Measurements from ENCODE around the gene PPP1R14B. TPM values are rescaled to one million over a fixed set of nuclear protein-coding genes. Genes with fewer than 3 reads are reported as not detected.

PPP1R14B gene
- total RNA-seq, 1 experiment from 2014 or later: 435 TPM

DNA sequence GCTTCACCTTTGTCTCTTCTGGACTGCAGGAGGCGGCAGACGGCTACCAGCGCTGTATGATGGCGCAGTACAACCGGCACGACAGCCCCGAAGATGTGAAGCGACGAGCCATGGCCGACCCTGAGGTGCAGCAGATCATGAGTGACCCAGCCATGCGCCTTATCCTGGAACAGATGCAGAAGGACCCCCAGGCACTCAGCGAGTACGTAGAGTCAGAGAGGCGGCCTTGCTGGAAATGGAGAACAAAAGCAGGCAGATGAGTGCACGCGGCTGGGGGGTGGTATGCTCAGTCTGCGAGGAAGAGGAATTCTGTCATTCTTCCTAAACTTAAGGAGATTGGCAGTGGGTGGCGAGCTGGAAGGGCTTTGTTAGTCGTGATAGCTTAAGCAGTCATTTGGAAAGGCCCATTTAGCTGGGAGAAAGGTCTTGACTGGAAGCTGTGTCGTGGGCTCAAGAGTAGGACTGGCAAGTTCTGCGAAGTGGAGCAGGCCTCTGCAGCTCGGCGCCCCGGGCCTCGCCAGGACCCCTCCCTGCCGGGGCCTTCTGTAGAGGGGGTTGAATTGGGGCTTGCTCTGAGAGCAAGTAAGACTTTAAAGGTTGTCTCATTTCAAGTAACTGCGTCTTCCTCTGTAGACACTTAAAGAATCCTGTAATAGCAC, 43.2 kb downstream of the PPP1R14B start:
- Histone ChIP-seq H4K20me1 (ENCODE audit: insufficient read depth) (peaks cover 34% of the 10 kb centered on the region), H3K9me3 (ENCODE audit: insufficient read depth, low read depth) (no peaks in the 10 kb centered on the region), H3K4me1 (replicated peaks; ENCODE audit: insufficient read depth) (0 out of 2 replicates have a peak, but pooled peaks cover 4% of the 10 kb centered on the region), H3F3A (ENCODE audit: insufficient read depth, low read depth) (peaks cover 89% of the 10 kb centered on the region), H3K9me2 (ENCODE audit: insufficient read depth) (no peaks in the 10 kb centered on the region), H3K79me2 (ENCODE audit: low read depth) (no peaks in the 10 kb centered on the region), H3K27ac (no peak overlapping the region), H3K4me3 (no peak overlapping the region), H3K4me2 (no peak overlapping the region), H3K36me3 (ENCODE audit: low read depth) (peaks cover 21% of the 10 kb centered on the region), H2AFZ (no peak overlapping the region), H3K27me3 (ENCODE audit: insufficient read depth, low read depth) (no peaks in the 10 kb centered on the region)
- intact Hi-C loops (cut with micrococcal nuclease; ENCODE audit: unreplicated experiment): loop anchor here (1.0 kb wide), 5 partner anchors 49 to 450 kb away; no protein-coding TSS in a partner anchor
- DNase-seq: no peak
- no TSS peak for BruUV-seq (replicated peaks)
- POLR2A ChIA-PET (ENCODE audit: unreplicated experiment): no interaction called here
- CTCF ChIA-PET: interaction anchor here (0.6 to 1.2 kb wide), 4 partner anchors 13 to 161 kb away, joined by 3 to 11 read pairs (median 4); no protein-coding TSS in a partner anchor
- TF ChIP-seq, protein P1, sequence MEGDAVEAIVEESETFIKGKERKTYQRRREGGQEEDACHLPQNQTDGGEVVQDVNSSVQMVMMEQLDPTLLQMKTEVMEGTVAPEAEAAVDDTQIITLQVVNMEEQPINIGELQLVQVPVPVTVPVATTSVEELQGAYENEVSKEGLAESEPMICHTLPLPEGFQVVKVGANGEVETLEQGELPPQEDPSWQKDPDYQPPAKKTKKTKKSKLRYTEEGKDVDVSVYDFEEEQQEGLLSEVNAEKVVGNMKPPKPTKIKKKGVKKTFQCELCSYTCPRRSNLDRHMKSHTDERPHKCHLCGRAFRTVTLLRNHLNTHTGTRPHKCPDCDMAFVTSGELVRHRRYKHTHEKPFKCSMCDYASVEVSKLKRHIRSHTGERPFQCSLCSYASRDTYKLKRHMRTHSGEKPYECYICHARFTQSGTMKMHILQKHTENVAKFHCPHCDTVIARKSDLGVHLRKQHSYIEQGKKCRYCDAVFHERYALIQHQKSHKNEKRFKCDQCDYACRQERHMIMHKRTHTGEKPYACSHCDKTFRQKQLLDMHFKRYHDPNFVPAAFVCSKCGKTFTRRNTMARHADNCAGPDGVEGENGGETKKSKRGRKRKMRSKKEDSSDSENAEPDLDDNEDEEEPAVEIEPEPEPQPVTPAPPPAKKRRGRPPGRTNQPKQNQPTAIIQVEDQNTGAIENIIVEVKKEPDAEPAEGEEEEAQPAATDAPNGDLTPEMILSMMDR (conservative IDR thresholded peaks at IDR 0.05): no peak
- TF ChIP-seq EZH2 (IDR thresholded peaks at IDR 0.05; ENCODE audit: low read depth): no peak

DNA sequence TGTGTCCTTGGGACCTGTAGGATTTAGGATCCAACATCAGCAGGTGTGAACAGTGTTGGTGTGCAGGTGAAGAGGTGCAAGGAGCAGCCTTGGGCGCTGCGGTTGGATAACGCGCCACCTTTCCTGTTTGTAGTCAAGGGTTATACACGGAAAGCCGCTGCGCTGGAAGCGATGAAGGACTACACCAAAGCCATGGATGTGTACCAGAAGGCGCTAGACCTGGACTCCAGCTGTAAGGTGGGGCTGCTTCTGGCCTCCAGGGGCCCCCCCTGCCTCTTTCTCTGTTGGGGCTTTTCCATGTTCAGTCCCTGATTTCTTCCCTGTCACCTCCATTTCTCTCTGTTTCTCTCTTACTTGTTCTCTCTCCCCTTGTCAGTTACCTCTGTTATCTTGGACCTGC, 43.8 kb downstream of the PPP1R14B start:
- H3F3A ChIP-seq (ENCODE audit: insufficient read depth, low read depth): peaks cover 89% of the 10 kb centered on the region
- intact Hi-C loops (cut with micrococcal nuclease; ENCODE audit: unreplicated experiment): no loop called here
- no peak overlapping the region for H3K4me3 ChIP-seq
- no peaks in the 10 kb centered on the region for H3K79me2 ChIP-seq (ENCODE audit: low read depth)
- ChIA-PET POLR2A (ENCODE audit: unreplicated experiment) (no interaction called here), CTCF (interaction anchor here (0.6 kb wide), 1 partner anchor 128 kb away, joined by 11 read pairs; no protein-coding TSS in a partner anchor)
- H3K9me3 ChIP-seq (ENCODE audit: insufficient read depth, low read depth): no peaks in the 10 kb centered on the region
- peaks cover 39% of the 10 kb centered on the region for H4K20me1 ChIP-seq (ENCODE audit: insufficient read depth)
- no peak for DNase-seq
- no peaks in the 10 kb centered on the region for H3K9me2 ChIP-seq (ENCODE audit: insufficient read depth)
- H3K4me1 ChIP-seq (replicated peaks; ENCODE audit: insufficient read depth): 0 out of 2 replicates have a peak, but pooled peaks cover 4% of the 10 kb centered on the region
- H3K27me3 ChIP-seq (ENCODE audit: insufficient read depth, low read depth): no peaks in the 10 kb centered on the region
- no TSS peak for BruUV-seq (replicated peaks)
- no peak overlapping the region for H2AFZ ChIP-seq
- H3K4me2 ChIP-seq: no peak overlapping the region
- TF ChIP-seq, protein P1 (conservative IDR thresholded peaks at IDR 0.05): no peak
- TF ChIP-seq EZH2 (IDR thresholded peaks at IDR 0.05; ENCODE audit: low read depth): no peak
- H3K36me3 ChIP-seq (ENCODE audit: low read depth): peaks cover 26% of the 10 kb centered on the region
- no peak overlapping the region for H3K27ac ChIP-seq

DNA sequence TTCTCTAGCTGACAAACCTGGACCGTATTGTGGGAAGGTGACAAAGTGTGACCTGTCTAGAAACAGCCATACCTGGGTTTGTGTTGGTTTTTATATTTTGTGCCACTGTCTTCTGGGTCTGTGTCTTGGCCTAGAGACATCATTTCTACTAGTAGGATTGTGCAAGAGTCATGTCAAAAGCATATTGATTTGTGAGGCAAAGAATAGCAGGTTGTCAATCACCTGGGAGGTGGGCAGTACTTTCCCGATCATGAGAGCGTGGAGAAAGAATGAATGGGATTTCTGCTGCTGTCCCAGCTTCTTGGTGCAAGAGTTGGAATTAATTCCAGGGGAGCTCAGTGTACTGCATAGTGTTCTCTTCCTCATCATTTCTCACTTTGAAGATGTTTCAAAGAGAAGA, 45.2 kb downstream of the PPP1R14B start:
- Histone ChIP-seq H3K9me3 (ENCODE audit: insufficient read depth, low read depth) (no peaks in the 10 kb centered on the region), H3K27me3 (ENCODE audit: insufficient read depth, low read depth) (no peaks in the 10 kb centered on the region), H3F3A (ENCODE audit: insufficient read depth, low read depth) (peaks cover 94% of the 10 kb centered on the region), H4K20me1 (ENCODE audit: insufficient read depth) (peaks cover 41% of the 10 kb centered on the region), H3K4me2 (no peak overlapping the region), H2AFZ (no peak overlapping the region), H3K4me1 (replicated peaks; ENCODE audit: insufficient read depth) (0 out of 2 replicates have a peak, but pooled peaks cover 4% of the 10 kb centered on the region), H3K79me2 (ENCODE audit: low read depth) (peaks cover 11% of the 10 kb centered on the region; the same call in 1 of the 2 replicates), H3K36me3 (ENCODE audit: low read depth) (peaks cover 38% of the 10 kb centered on the region), H3K4me3 (no peak overlapping the region), H3K27ac (no peak overlapping the region), H3K9me2 (ENCODE audit: insufficient read depth) (no peaks in the 10 kb centered on the region)
- TF ChIP-seq EZH2 (IDR thresholded peaks at IDR 0.05; ENCODE audit: low read depth): no peak
- TF ChIP-seq, protein P1 (conservative IDR thresholded peaks at IDR 0.05): no peak
- intact Hi-C loops (cut with micrococcal nuclease; ENCODE audit: unreplicated experiment): no loop called here
- DNase-seq: no peak
- no TSS peak for BruUV-seq (replicated peaks)
- ChIA-PET CTCF (no interaction called here), POLR2A (ENCODE audit: unreplicated experiment) (interaction anchor here (0.6 kb wide), 1 partner anchor 16 kb away, joined by 16 read pairs; the partner anchor contains the start of gene STIP1)
